Esophagus muscularis mucosa (tissue), 4 donors: ENCODE results near the gene NR2C2AP.

Experiments
- CTCF ChIP-seq, 3 experiments: fragments of 200-600 bp in 2 of 3; fragments of 450-650 bp in 1 of 3; sonication (generic) in 2 of 3; IDR thresholded peaks; one replicate each; pipeline ENCODE4 v1.5.1; 2017 to 2019; ENCODE audit warnings: antibody characterized with exemption in 3 of 3, mild to moderate bottlenecking in 2 of 3, moderate library complexity in 1 of 3
- EP300 ChIP-seq: sonication (generic); formaldehyde crosslinking; IDR thresholded peaks from one replicate; pipeline ENCODE4 v1.6.1; 2017; ENCODE audit warnings: antibody characterized with exemption
- POLR2A ChIP-seq: fragments of 450-650 bp; IDR thresholded peaks from one replicate; pipeline ENCODE4 v1.6.1; 2017; ENCODE audit warnings: antibody characterized with exemption, moderate library complexity, mild to moderate bottlenecking, low read depth
- POLR2AphosphoS5 ChIP-seq, 2 donors: sonication (generic); formaldehyde crosslinking; IDR thresholded peaks; one replicate each; pipeline ENCODE4 v1.6.1; 2017; ENCODE audit warnings: antibody characterized with exemption in 2 of 2

DNA sequence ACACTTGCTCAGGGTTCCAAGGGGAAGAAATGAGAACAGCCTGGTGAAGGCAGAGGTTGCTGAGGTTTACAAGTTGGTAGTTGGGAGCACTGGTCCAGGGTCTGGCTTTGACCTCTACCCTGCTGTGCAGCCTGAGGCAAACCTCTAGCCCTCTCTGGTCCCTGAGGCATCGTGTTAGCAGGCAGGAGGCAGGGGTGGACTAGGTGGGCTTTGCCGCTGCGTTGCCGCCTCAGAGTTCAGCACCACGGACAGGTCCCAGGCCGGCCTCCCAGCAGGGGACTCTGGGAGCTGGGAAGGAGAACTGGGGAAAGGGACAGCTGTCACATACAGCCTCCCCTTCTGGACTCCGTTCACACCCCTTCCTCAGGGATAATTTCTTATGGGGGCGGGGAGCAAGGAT, 11.7 kb upstream of the NR2C2AP start:
- no peak for TF ChIP-seq POLR2AphosphoS5 (IDR thresholded peaks at IDR 0.05)
- no peak for TF ChIP-seq POLR2A
- no peak for TF ChIP-seq CTCF (IDR thresholded peaks at IDR 0.05)
- TF ChIP-seq EP300: no peak
